WTC11 (cell line): Measurements from ENCODE around the gene PUM1. TPM values are rescaled to one million over a fixed set of nuclear protein-coding genes. Genes with fewer than 3 reads are reported as not detected.

Experiments
- ATAC-seq: fragments of 200-7000 bp; cut with Tn5 transposase; 2 replicates; pipeline ENCODE4 v1.10.0; 2021; ENCODE audit warnings: mild to moderate bottlenecking, moderate library complexity
- CTCF ChIA-PET: fragments of 300-600 bp; sonication (Branson Sonifier 250); formaldehyde crosslinking; loops from one replicate; lab custom pipeline; 2021; ENCODE audit warnings: antibody characterized with exemption; lab: Charles Lee
- POLR2A ChIA-PET: fragments of 350-600 bp; sonication (Branson Sonifier 250); formaldehyde crosslinking; loops from one replicate; lab custom pipeline; 2021; ENCODE audit warnings: antibody characterized with exemption; lab: Charles Lee
- DNase-seq: peaks from one replicate; pipeline ENCODE4 v3.0.0; 2021; ENCODE audit warnings: low spot score
- H3K27ac Mint-ChIP-seq: 2 replicates; pipeline ENCODE4 v1.8.0; 2021; ENCODE audit warnings: mixed read lengths
- H3K27me3 Mint-ChIP-seq: 2 replicates; pipeline ENCODE4 v1.8.0; 2021; ENCODE audit warnings: low read depth, mild to moderate bottlenecking, moderate library complexity, mixed read lengths
- H3K36me3 Mint-ChIP-seq: 2 replicates; pipeline ENCODE4 v1.8.0; 2021; ENCODE audit warnings: mixed read lengths
- H3K4me1 Mint-ChIP-seq: 2 replicates; pipeline ENCODE4 v1.8.0; 2022; ENCODE audit warnings: mixed read lengths
- H3K4me3 Mint-ChIP-seq: 2 replicates; pipeline ENCODE4 v1.8.0; 2021; ENCODE audit warnings: mild to moderate bottlenecking, moderate library complexity, mixed read lengths
- H3K9me3 Mint-ChIP-seq: 2 replicates; pipeline ENCODE4 v1.8.0; 2021; ENCODE audit warnings: mixed read lengths
- ATF1 ChIP-seq: sonication (generic); formaldehyde crosslinking; IDR thresholded peaks from 2 replicates; pipeline ENCODE4 v1.8.1; 2023; ENCODE audit warnings: mild to moderate bottlenecking, moderate library complexity, missing genetic modification reagents
- ATF3 ChIP-seq: sonication (generic); formaldehyde crosslinking; conservative IDR thresholded peaks from 2 replicates; pipeline ENCODE4 v1.8.1; 2022; ENCODE audit warnings: mild to moderate bottlenecking, missing genetic modification reagents
- CBFB ChIP-seq: sonication (generic); formaldehyde crosslinking; IDR thresholded peaks from 2 replicates; pipeline ENCODE4 v1.8.1; 2022; ENCODE audit warnings: mild to moderate bottlenecking, low read depth, missing genetic modification reagents
- CREB1 ChIP-seq: sonication (generic); formaldehyde crosslinking; IDR thresholded peaks from 2 replicates; pipeline ENCODE4 v1.8.0; 2023; ENCODE audit warnings: mild to moderate bottlenecking, missing genetic modification reagents
- CREM ChIP-seq: sonication (generic); formaldehyde crosslinking; IDR thresholded peaks from 2 replicates; pipeline ENCODE4 v1.8.1; 2022; ENCODE audit warnings: mild to moderate bottlenecking, missing genetic modification reagents, moderate library complexity
- E2F4 ChIP-seq: sonication (generic); formaldehyde crosslinking; IDR thresholded peaks from 2 replicates; pipeline ENCODE4 v1.8.1; 2022; ENCODE audit warnings: low read depth, mild to moderate bottlenecking, moderate library complexity, missing genetic modification reagents, borderline replicate concordance
- ELF4 ChIP-seq: sonication (generic); formaldehyde crosslinking; IDR thresholded peaks from 2 replicates; pipeline ENCODE4 v1.8.1; 2022; ENCODE audit warnings: low read depth, mild to moderate bottlenecking, moderate library complexity, missing genetic modification reagents
- ERG ChIP-seq: fragments of 250-450 bp; sonication (Bioruptor Pico); IDR thresholded peaks from 2 replicates; pipeline ENCODE4 v1.8.0; 2021; ENCODE audit warnings: mild to moderate bottlenecking
- FOXP1 ChIP-seq: sonication (generic); formaldehyde crosslinking; IDR thresholded peaks from 2 replicates; pipeline ENCODE4 v1.8.0; 2022; ENCODE audit warnings: missing genetic modification reagents, mild to moderate bottlenecking, moderate library complexity, borderline replicate concordance
- FOXP4 ChIP-seq: sonication (generic); formaldehyde crosslinking; IDR thresholded peaks from 2 replicates; pipeline ENCODE4 v1.8.0; 2022; ENCODE audit warnings: mild to moderate bottlenecking, missing genetic modification reagents
- GRHL2 ChIP-seq: fragments of 250-450 bp; sonication (Bioruptor Pico); IDR thresholded peaks from 2 replicates; pipeline ENCODE4 v1.8.0; 2022; ENCODE audit warnings: mild to moderate bottlenecking, moderate library complexity; ENCODE audit not compliant: insufficient replicate concordance, severe bottlenecking
- GTF2I ChIP-seq: fragments of 250-450 bp; sonication (Bioruptor Pico); conservative IDR thresholded peaks from 2 replicates; pipeline ENCODE4 v1.4.0; 2021; ENCODE audit warnings: mild to moderate bottlenecking
- HMGA2 ChIP-seq: fragments of 250-450 bp; sonication (Bioruptor Pico); IDR thresholded peaks from 2 replicates; pipeline ENCODE4 v1.4.0; 2021; ENCODE audit warnings: mild to moderate bottlenecking, moderate library complexity
- JAZF1 ChIP-seq: fragments of 250-450 bp; sonication (Bioruptor Pico); IDR thresholded peaks from 2 replicates; pipeline ENCODE4 v1.9.0; 2021; ENCODE audit warnings: moderate library complexity, mild to moderate bottlenecking, inconsistent platforms
- MLX ChIP-seq: sonication (generic); formaldehyde crosslinking; IDR thresholded peaks from 2 replicates; pipeline ENCODE4 v1.8.1; 2023; ENCODE audit warnings: mild to moderate bottlenecking, missing genetic modification reagents, moderate library complexity
- NFATC4 ChIP-seq: fragments of 250-450 bp; sonication (Bioruptor Pico); IDR thresholded peaks from 2 replicates; pipeline ENCODE4 v1.9.0; 2021; ENCODE audit warnings: mild to moderate bottlenecking
- NFE2L1 ChIP-seq: sonication (generic); formaldehyde crosslinking; IDR thresholded peaks from 2 replicates; pipeline ENCODE4 v1.8.1; 2023; ENCODE audit warnings: missing genetic modification reagents
- RORB ChIP-seq: fragments of 250-450 bp; sonication (Bioruptor Pico); IDR thresholded peaks from 2 replicates; pipeline ENCODE4 v1.9.0; 2021; ENCODE audit warnings: mild to moderate bottlenecking
- USF1 ChIP-seq: sonication (generic); formaldehyde crosslinking; IDR thresholded peaks from 2 replicates; pipeline ENCODE4 v1.8.0; 2022; ENCODE audit warnings: mild to moderate bottlenecking, missing genetic modification reagents
- ZNF219 ChIP-seq: sonication (generic); formaldehyde crosslinking; IDR thresholded peaks from 2 replicates; pipeline ENCODE4 v1.8.0; 2023; ENCODE audit warnings: missing genetic modification reagents, mild to moderate bottlenecking, borderline replicate concordance
- ZNF232 ChIP-seq: sonication (generic); formaldehyde crosslinking; IDR thresholded peaks from 2 replicates; pipeline ENCODE4 v1.8.0; 2022; ENCODE audit warnings: mild to moderate bottlenecking, missing genetic modification reagents
- ZNF263 ChIP-seq: sonication (generic); formaldehyde crosslinking; IDR thresholded peaks from 2 replicates; pipeline ENCODE4 v1.8.1; 2022; ENCODE audit warnings: low read depth, mild to moderate bottlenecking, moderate library complexity, missing genetic modification reagents
- ZNF532 ChIP-seq: fragments of 250-450 bp; sonication (Bioruptor Pico); IDR thresholded peaks from 2 replicates; pipeline ENCODE4 v1.9.0; 2021; ENCODE audit warnings: mild to moderate bottlenecking, borderline replicate concordance
- total RNA-seq: library from RNA; stranded (reverse); gene quantifications from 3 replicates; pipeline ENCODE4 v1.2.3, GENCODE V29; 2021

Gene PUM1
- total RNA-seq, 1 experiment from 2014 or later = 147 TPM

GRCh38 chr1:30900931-30901560, 164.5 kb downstream of the PUM1 start:
- no peak for ATAC-seq
- no peaks in the 10 kb centered on the region for H3K9me3 Mint-ChIP-seq
- no peaks in the 10 kb centered on the region for H3K27me3 Mint-ChIP-seq
- no peak overlapping the region for H3K4me3 Mint-ChIP-seq
- peaks cover 34% of the 10 kb centered on the region for H3K4me1 Mint-ChIP-seq
- POLR2A ChIA-PET = no interaction called here
- H3K36me3 Mint-ChIP-seq = no peaks in the 10 kb centered on the region
- CTCF ChIA-PET = interaction anchor here (0.7 to 17.8 kb wide), 3 partner anchors 10 to 121 kb away, joined by 3 to 606 read pairs (median 9); no protein-coding TSS in a partner anchor
- TF ChIP-seq ATF1 (CRISPR knock-in tag) (no peak), FOXP1 (CRISPR knock-in tag) (no peak), FOXP4 (CRISPR knock-in tag) (no peak), CBFB (no peak), JAZF1 (no peak), MLX (CRISPR knock-in tag) (no peak), GRHL2 (CRISPR knock-in tag) (no peak), ELF4 (no peak), ZNF263 (CRISPR knock-in tag) (no peak), ZNF232 (CRISPR knock-in tag) (no peak), NFATC4 (CRISPR knock-in tag) (no peak), ZNF219 (CRISPR knock-in tag) (no peak), CREM (CRISPR knock-in tag) (no peak), E2F4 (CRISPR knock-in tag) (no peak), RORB (CRISPR knock-in tag) (no peak), USF1 (CRISPR knock-in tag) (no peak)
- no peak overlapping the region for H3K27ac Mint-ChIP-seq
- no peak for DNase-seq

GRCh38 chr1:30900486-30900885, 165.0 kb downstream of the PUM1 start:
- peaks cover 33% of the 10 kb centered on the region for H3K4me1 Mint-ChIP-seq
- H3K9me3 Mint-ChIP-seq = no peaks in the 10 kb centered on the region
- no peak overlapping the region for H3K4me3 Mint-ChIP-seq
- ChIA-PET CTCF (interaction anchor here (17.8 kb wide), 1 partner anchor 101 kb away, joined by 606 read pairs; no protein-coding TSS in a partner anchor), POLR2A (no interaction called here)
- no peak overlapping the region for H3K27ac Mint-ChIP-seq
- no peaks in the 10 kb centered on the region for H3K36me3 Mint-ChIP-seq
- no peak for DNase-seq
- ATAC-seq = no peak
- no peaks in the 10 kb centered on the region for H3K27me3 Mint-ChIP-seq
- TF ChIP-seq CREM (CRISPR knock-in tag) (no peak), ERG (CRISPR knock-in tag) (no peak), ATF3 (no peak), CREB1 (CRISPR knock-in tag) (no peak), NFE2L1 (CRISPR knock-in tag) (no peak), GTF2I (CRISPR knock-in tag) (no peak), HMGA2 (no peak), ZNF532 (no peak)
